Hematopoietic multipotent progenitor cell treated with erythropoietin and hydrocortisone succinate and interleukin-3 and kit ligand, for 15 days (in vitro differentiated cells): ENCODE data around the gene ZBED4.

Experiments
- DNase-seq: peaks from one replicate; pipeline ENCODE4 v3.0.0-alpha.2; 2015; ENCODE audit warnings: low spot score

Gene ZBED4

DNA sequence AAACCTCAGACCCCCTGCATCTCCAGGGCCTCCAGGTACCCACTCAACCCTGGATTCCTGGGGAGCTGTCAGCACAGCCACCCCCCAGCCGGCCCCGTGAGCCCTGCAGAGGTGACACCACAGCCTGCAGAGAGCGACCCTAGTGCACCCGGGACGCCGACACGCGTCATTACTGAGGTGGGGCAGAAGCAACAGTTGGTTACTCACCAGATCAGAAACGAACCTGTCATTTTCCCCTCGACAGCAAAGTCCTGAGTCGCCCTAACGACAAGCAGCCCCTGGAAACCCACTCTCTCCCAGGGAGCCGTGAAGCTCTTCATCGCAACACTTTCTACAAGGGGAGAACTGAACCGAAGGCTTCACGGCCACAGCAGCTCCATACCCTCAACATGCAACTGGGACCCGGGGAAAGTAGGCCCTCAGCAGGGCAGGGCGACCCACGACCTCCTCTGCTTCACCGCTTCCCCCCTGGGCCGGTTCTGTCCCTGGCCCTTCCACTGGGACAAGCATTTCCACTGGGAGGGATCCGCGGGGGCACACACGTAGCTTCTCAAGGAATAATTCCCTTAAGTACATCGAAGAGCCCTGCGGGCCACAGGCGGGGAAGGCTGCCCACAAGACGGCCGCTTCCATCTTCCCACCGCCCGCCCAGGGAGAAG is 27.6 kb upstream of the ZBED4 start:
- DNase-seq: peak; percentile 44

DNA sequence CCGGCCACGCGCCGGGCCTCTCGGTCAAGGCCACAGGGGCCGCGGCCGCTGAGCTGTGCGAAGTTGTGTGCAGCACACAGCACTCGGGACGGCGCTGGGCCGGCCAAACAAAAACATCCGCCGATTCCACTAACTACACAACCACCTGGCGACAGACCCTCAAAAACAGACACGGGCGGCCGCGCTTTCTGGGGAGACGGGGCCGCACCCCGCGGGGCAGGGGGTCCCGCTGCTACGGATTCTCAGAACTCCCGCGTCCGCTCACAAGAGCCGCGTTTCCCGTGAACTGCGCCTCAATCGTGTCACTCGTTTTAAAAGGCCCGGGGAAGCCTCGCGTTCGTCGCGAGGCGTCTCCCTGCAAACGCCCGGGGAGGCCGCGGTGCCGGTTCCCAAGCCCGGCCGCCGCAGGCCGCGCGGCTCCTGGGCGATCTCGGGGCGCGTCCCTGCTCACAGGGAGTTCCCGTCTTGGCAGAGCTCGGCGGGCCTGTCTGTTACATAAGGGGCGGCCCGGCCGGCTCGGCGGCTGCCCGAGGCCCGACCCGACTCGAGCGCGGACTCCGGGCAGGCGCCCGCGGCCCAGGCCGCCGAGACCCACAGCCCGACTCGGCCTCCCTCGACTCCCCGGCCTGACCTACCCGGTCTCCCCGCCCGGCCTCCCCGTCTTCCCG is 26.9 kb upstream of the ZBED4 start:
- DNase-seq: peak; percentile 58

DNA sequence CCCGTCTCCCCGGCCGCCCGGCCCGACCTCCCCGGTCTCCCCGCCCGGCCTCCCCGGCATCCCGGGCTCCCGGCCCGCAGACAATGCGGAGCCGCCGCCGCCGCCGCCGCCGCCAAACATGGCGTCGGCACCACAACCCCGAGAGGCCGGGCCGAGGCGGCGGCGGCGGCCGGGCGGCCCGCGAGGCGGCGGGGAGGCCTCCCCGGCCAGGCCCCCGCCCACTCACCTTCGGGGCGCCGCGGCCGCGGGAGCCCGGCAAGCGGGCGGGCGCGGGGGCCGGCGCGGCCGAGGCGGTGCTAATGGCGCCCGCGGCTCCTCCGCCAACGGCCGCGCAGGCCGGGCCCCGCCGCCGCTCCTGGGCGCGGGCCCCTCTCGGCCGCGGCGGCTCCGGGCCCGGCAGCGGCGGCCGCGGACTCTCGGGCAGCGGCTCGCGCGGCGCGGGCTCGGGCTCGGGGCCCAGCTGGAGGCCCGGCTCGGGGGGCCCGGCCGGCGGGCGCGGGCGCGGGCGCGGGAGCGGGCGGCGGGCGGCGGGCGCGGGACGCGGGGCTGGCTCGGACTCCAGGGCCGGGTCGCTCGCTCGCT is 26.3 kb upstream of the ZBED4 start:
- DNase-seq: peak; percentile 36

DNA sequence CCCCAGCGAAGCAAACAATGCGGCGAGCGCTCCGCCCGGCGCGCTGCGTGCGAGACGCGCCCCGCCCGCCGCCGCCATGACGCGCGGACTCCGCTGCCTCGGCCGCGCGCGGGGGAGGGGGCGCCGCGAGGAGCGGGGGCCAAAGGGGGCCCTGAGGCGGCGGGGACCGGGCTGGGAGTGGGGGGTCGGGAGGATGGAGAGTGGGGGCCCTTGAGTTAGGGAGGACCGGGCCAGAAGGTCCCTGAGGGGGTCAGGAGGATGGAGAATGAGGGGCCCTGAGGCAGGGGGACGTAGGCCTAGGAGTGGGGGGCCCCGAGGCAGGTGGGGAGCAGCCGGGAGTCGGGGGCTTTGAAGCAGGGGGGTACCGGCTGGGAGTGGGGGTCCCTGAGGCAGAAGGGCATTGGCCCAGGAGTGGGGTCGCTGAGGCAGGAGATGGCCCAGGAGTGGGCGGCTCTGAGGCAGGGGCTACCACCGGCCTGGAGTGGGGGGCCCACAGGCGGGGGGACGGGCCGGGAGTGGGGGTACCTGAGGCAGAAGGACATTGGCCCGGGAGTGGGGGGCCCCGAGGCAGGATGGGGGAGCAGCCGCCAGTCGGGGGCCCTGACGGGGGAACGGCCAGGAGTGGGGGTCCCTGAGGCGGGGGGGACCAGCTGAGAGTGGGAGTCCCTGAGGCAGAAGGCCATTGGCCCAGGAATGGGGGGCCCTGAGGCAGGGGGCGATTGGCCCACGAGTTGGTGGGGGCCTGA is 25.6 kb upstream of the ZBED4 start, which contains the start of gene BRD1:
BRD1 (minus strand) TSS at position 21 of the 746 bp plus-strand sequence. CDS start 3,556 bp downstream, outside the sequence.
- peak; percentile 63 for DNase-seq

DNA sequence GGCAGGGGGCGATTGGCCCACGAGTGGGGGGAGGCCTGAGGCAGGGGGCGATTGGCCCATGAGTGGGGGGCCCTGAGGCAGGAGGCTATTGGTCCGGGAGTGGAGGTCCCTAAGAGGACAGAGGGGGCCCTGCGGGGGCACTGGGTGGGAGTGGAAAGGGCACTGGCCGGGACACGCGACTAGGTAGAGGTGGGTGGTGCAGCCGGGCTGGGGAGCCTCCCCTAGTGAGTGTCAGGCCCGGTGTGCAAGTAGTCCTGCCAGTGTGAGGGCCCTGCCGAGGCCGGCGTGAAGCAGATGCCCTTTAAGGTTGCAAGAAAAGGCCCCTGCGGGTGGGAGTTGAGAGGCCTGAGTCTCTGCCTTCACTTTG is 25.1 kb upstream of the ZBED4 start:
- DNase-seq: no peak

DNA sequence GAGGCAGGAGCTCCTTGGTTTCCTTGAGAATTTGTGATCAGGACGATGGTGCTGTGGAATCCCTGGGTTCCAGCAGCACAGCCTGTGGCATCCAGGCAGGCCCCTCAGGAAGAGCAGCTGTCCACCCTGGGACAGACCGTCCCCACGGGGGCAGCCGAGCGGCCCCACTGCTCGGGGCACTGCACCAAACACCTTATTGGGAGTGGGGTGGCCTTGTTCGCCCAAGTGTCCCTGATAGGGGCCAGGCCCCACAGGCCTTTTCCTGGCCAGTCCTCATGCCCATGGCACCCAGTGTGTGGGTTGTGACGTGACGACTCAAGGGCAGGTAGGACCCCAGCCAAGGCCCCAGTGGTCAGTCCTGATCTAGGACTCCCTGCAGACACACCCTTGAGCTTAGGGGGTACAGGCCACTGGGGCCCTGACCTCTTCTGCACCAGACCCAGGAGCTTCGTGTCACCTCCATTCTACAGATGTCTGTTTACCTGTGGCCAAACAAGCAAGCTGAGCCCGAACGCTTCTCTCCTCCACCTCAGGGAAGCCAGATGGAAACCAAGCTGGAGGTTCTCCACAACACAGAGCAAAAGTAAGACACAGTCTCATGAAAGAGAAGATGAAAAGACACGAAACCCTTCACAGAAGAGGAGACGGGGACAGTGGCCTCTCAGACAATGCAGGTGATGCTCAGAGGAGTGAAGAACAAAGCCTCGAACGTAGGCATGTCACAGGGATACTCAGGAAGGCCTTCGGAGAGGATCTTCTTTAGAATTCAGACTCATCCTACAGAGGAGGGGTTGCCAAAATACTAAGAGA is 24.4 kb upstream of the ZBED4 start:
- DNase-seq: no peak

DNA sequence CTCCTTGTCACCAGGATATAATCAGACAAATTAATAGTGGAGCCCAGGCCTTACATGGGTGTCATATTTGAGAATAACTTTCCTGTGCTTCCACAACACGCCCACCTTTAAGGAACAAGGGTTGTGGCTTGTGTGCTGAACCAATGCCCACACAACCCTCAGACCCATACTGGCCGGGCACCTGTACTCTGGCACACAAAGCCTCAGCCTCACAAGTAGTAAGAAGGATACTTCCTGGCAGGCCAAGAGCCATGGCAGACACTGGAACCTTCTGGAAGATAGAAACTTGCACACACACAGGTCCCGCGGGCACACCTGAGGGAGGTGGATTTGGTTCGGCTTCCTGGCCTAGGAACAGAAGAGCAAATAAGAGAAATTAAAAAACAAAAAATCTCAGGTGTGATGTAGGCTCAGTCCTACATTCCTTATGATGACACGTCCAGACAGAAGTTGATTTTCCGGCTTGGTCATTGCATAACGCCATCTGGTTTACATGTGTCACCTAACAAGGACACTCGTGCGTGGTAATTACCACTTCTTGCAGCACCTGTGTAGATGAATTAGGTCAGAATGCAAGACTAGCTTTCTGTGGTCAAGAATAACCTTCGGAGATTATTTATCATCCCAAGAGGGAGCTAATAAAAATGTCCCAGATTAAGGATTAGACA is 20.2 kb upstream of the ZBED4 start:
- no peak for DNase-seq

DNA sequence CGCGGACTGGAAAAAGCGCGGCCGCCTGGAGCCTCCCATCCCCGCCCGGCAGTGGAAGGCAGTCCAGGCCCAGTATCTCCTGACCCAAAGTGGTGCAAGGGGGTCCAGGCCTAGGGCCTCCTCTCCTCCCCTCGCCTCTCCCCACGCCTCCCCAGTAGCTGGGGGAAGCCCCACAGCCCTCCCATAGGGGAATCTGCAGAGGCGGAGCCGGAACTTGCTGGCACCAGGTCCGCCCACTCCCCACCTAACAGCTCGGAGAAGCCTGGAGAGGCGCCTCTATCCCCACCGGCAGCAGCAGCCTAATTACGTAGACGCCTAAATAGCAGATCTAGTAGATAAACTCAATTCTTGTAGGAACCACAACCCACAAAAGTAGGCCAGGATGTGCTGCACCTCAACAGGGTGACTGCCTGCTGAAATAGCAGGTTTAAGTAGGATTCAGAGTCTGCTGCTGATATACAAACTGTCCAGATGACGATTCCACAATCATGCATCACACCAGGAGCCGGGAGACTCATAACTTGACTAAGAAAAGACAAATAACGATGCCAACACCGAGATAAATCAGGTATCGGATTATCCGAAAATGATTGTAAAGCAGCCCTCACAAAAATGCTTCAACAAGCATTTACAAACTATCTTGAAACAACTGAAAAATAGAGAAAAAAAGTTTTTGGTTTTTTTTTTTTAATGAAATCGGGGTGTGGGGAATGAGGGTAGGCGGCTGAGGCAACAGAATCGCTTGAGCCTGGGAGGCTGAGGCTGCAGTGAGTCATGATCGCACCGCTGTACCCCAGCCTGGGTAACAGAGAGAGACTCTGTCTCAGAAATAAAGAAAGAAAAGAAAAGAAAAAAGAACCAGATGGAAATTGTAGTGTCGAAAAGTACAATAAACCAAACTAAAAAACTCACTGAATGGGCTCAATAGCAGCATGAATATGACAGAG is 14.6 kb upstream of the ZBED4 start:
- no peak for DNase-seq

DNA sequence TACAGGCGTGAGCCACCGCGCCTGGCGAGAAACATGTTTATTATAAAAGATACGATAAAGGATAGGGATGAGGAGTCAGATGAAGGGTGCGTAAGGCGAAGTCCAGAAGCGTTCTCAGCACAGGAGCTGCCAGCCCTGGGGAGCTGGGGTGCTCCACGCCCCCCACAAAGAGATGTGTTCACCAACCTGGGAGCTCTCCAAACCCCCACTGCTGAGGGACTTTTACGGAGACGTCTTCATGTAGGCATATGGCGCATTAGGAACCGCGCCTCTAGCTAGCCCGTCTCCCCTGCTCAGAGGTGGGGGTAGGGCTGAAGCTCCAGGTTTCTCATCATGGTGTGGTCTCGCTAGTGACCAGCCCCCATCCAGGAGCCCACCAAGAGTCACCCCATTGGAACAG is 8.4 kb upstream of the ZBED4 start:
- DNase-seq: no peak

DNA sequence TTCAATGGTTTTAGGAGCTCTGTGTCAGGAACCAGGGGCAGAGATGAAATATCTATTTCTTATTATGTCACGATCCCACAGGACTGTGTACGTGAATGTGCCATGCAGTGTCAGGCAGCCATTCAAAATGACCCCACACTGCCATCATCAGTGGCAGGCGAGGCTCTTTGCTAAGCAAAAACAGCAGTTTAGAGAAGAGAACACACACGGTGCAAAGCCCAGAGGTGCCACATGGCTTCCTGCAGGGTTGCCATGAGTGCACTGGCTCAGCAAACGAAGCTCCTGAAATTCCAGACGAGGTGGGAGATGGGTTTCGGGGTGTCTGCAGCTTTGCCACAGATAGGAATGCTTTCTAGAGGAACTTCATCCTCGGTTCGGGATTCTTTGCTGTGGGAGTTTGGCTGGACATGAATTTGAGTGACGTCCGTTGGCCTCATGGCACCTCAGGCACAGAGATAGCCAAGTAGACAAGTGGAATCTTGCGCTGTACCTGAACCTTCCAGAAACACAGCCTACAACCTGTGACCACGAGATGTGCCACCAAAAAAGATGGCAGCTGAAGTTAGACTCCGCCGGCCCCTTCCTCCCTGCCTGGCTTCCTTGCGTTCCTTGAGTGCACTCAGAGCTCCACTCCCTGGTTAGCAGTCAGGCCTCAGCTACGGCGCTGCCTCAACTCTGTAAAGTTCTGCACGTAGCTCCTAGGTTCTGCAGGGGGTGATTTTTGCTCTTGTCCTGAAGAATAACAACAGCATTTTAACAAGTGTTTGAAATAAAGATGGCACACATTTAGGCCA is 7.8 kb upstream of the ZBED4 start:
- DNase-seq: no peak

DNA sequence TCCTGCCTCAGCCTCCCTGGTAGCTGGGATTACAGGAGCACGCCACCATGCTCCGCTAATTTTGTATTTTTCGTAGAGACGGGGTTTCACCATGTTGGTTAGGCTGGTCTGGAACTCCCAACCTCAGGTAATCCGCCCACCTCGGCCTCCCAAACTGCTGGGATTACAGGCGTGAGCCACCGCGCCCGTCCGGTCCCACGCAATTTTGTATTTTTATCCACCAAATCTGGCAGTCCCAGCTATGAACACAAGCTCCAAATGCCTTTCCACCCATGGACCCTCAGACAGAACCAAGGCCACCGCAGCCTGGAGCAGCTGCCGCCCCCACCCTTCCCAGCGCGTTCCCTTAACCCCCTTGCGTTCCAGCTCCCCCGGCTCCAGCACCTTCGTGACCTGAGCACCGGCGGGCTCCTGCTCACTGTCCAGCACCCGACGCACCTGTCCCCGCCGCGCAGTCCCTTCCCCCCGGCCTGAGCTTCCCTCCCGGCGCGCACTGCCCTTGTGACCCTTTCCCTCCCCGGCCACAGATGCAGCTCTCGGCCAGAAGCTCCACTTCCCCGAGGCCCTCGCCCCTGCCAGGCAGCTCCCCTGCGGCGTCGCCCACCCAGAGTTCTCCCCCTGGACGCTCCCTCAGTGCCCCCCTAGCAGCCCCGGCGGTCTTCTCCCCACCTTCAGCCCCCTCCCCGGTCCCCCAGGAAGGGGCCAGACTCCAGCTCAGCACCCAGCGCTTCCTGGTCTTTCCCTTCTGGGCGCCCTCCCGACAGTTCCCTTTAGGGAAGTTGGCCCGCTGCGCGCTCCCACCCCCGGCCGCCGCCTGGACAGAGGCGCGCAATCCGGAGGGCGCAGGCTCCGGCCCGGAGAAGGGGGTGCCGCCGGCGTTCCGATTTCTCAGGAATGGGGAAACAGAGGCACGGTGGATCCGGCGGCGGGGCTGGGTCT is 5.6 kb upstream of the ZBED4 start:
- DNase-seq: no peak

DNA sequence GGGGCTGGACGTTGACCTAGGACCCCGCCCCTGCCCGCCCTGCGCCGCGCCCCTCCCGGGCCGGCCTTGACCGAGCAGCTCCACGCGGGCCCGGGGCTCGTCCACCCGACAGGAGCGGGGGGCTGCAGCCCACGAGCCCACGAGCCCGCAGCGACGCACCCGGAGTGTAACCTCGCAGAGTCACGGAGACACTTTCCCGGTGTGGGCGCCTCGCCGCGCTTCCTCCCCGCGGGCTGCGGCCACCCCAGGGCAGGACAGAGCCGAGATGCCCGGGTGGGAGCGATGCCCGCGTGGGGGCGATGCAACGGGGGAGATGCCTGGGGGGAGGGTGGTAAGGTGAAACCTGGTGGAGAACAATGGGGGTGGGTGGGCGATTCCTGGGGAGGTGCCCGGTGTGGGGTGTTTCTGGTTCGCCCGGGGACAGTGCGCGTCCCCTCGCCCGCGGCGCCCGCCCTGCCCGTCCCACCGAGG is 4.9 kb upstream of the ZBED4 start:
- DNase-seq: no peak

DNA sequence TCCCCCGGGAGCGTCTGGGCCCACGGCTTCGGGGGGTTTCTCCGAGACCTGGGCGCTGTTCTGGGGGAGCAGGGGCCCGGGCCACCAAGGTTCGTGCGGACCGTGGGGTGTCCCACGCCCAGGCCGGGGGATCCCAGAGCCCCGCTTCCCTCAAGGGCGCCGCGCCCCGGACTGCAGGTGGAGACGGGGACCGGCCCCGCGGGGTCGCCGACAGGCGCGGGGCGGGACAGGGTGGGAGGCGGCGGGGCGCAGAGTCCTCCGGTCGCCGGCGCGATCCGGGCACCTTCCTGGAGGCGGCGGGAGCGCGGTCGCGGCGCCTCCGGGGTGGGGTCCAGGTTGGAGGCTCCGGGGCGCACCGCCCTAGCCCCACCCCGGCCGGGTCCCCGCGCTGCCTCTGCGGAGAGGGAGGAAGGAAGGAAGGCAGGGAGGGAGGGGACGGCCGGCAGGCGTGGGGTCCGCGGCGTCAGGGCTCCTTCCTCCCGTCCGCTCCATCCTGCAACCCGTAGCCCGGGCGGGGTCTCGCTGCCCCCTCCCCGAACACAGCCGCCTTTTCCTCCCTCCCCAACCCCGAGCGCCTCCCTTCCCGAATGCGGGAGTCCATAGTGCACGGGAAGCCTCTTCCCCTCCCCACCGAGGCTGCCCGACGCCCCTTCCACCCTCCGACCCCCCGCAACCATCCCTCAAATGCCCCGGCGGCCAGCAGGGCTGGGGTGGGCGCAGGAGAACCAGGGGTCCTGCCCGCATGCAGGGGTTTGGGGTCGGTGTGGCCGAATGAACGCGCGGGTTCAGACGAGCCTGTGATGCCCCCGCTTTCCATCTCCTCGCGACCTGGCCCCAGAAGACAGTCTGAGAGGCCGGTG is 4.3 kb upstream of the ZBED4 start:
- DNase-seq: no peak

DNA sequence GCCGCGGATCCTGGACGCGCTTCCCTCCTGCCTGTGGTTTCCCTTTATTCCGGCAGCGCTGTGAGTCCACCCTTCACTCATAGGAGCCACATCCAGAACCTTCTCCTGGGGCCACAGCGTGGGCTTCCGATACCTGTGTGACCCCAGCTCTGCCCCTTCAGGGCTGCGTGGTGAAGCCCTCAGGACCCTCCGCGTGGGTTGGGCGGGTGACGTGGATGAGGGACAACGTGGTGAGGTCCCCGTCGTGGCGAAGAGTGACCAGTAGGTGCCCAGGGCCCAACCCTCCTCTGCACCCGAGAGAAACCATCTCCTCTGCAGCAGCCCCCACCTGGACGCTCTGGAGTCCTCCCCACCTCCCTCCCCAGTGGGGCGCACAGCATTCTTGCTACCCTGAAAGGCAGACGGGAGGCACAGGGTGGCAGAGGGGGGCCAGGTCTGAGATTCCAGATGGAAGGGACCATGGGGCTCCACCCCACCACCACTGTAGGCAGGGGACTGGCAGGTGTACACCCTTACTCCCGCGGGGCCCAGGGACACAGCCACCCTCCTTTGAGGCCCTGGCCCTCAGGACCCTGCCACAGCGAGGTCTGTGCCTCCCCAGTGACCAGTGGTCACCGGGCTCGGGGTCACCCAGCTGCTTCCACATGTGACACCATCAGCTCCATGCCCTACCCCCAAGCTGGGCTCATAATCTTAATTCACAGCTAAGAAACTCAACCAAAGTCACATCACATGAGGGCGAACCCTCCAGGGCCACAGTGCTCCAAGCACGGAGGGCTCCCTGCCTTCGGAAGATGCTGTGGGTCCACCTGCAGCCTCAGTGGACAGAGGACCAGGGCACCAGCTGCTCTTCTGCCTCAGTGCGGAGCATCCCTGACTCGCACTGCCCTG is 3.4 kb upstream of the ZBED4 start:
- DNase-seq: no peak

DNA sequence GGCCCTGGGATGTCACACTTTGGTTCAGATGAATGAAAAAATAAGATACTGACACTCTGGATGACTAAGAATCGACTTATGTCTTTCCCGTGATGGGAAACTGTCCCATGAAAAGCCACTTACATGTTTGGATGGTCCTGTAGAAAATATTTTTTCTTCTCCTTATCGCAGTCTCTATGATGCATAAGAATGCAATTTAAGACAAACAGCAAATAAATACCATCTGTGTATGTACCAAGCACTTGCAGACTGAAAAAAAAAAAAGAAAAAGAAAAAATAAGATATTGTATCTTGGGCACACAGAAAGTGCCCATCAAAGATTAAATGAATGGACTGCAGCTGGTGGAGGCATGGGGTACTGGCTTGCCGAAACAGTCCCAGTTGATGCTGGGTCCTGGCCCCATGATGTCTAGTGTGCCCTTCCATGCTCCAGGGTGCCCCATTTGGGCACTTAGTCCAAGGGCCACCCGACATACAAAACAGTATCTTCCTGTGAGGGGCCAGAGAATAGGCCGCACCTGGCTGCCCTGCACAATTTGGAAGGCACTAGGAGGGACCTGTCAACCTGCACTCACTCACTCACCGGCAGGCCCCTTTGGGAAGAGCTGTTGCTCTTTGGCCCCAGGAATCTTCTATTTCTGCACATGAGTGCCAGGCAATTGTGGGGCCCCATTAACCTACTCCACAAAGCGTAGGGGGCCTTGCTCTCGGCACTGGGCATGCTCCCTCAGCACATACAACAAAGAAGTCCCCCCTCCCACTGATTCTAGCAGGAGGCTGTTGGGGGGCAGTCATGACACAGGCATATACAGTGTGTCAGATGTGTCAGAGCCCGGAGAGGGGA is 2.5 kb upstream of the ZBED4 start:
- DNase-seq: no peak
